ENCODE results near the gene SYNDIG1L. TPM values are rescaled to one million over a fixed set of nuclear protein-coding genes. Genes with fewer than 3 reads are reported as not detected.

SYNDIG1L gene
- total and polyA plus RNA-seq, 2 of the 8 experiments (the other 6 are each of a cell fraction or from before 2014, with no cell fraction given), result 3.0 to 3.2 TPM

DNA sequence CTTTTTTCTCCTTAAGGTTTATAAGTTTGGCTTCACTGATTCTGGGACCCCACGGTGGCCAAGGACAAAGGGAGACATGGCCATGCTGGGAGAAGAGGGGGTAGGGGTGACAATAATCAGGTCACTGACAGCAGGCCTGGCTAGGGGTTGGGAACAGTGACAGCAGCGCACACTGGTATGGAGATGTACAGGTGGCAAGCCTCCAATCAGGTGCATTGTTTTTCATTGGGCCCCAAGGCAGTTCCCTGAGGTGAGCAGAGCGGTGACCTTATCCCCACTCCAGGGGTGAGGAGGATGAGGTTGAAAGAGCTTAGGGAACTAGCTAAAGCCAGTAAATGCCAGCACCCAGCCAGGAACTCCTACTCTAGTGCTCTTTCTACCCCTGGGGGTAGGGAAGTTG lies 1.4 kb downstream of the SYNDIG1L start (continued):
- TF ChIP-seq, protein P1, sequence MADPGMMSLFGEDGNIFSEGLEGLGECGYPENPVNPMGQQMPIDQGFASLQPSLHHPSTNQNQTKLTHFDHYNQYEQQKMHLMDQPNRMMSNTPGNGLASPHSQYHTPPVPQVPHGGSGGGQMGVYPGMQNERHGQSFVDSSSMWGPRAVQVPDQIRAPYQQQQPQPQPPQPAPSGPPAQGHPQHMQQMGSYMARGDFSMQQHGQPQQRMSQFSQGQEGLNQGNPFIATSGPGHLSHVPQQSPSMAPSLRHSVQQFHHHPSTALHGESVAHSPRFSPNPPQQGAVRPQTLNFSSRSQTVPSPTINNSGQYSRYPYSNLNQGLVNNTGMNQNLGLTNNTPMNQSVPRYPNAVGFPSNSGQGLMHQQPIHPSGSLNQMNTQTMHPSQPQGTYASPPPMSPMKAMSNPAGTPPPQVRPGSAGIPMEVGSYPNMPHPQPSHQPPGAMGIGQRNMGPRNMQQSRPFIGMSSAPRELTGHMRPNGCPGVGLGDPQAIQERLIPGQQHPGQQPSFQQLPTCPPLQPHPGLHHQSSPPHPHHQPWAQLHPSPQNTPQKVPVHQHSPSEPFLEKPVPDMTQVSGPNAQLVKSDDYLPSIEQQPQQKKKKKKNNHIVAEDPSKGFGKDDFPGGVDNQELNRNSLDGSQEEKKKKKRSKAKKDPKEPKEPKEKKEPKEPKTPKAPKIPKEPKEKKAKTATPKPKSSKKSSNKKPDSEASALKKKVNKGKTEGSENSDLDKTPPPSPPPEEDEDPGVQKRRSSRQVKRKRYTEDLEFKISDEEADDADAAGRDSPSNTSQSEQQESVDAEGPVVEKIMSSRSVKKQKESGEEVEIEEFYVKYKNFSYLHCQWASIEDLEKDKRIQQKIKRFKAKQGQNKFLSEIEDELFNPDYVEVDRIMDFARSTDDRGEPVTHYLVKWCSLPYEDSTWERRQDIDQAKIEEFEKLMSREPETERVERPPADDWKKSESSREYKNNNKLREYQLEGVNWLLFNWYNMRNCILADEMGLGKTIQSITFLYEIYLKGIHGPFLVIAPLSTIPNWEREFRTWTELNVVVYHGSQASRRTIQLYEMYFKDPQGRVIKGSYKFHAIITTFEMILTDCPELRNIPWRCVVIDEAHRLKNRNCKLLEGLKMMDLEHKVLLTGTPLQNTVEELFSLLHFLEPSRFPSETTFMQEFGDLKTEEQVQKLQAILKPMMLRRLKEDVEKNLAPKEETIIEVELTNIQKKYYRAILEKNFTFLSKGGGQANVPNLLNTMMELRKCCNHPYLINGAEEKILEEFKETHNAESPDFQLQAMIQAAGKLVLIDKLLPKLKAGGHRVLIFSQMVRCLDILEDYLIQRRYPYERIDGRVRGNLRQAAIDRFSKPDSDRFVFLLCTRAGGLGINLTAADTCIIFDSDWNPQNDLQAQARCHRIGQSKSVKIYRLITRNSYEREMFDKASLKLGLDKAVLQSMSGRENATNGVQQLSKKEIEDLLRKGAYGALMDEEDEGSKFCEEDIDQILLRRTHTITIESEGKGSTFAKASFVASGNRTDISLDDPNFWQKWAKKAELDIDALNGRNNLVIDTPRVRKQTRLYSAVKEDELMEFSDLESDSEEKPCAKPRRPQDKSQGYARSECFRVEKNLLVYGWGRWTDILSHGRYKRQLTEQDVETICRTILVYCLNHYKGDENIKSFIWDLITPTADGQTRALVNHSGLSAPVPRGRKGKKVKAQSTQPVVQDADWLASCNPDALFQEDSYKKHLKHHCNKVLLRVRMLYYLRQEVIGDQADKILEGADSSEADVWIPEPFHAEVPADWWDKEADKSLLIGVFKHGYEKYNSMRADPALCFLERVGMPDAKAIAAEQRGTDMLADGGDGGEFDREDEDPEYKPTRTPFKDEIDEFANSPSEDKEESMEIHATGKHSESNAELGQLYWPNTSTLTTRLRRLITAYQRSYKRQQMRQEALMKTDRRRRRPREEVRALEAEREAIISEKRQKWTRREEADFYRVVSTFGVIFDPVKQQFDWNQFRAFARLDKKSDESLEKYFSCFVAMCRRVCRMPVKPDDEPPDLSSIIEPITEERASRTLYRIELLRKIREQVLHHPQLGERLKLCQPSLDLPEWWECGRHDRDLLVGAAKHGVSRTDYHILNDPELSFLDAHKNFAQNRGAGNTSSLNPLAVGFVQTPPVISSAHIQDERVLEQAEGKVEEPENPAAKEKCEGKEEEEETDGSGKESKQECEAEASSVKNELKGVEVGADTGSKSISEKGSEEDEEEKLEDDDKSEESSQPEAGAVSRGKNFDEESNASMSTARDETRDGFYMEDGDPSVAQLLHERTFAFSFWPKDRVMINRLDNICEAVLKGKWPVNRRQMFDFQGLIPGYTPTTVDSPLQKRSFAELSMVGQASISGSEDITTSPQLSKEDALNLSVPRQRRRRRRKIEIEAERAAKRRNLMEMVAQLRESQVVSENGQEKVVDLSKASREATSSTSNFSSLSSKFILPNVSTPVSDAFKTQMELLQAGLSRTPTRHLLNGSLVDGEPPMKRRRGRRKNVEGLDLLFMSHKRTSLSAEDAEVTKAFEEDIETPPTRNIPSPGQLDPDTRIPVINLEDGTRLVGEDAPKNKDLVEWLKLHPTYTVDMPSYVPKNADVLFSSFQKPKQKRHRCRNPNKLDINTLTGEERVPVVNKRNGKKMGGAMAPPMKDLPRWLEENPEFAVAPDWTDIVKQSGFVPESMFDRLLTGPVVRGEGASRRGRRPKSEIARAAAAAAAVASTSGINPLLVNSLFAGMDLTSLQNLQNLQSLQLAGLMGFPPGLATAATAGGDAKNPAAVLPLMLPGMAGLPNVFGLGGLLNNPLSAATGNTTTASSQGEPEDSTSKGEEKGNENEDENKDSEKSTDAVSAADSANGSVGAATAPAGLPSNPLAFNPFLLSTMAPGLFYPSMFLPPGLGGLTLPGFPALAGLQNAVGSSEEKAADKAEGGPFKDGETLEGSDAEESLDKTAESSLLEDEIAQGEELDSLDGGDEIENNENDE (IDR thresholded peaks at IDR 0.05; ENCODE audit: insufficient replicate concordance, low read length), result no peak
- TF ChIP-seq SP1 (IDR thresholded peaks at IDR 0.05; ENCODE audit: low read depth, low read length) (no peak), KDM1A (IDR thresholded peaks at IDR 0.05; ENCODE audit: borderline replicate concordance, low read length) (no peak), RAD21 (IDR thresholded peaks at IDR 0.05 in 1 of 2, conservative IDR thresholded peaks at IDR 0.05 in 1 of 2; ENCODE audit: low read depth in 2 of 2, low read length in 2 of 2) (no peak), SAP30 (IDR thresholded peaks at IDR 0.05; ENCODE audit: insufficient read depth, insufficient replicate concordance, low read length) (no peak), TAF1 (IDR thresholded peaks at IDR 0.05; ENCODE audit: low read depth, low read length) (no peak), TEAD4 (IDR thresholded peaks at IDR 0.05; ENCODE audit: low read depth, low read length) (no peak), TBP (IDR thresholded peaks at IDR 0.05; ENCODE audit: low read depth, low read length) (no peak), JUN (IDR thresholded peaks at IDR 0.05; ENCODE audit: low read depth, low read length) (no peak), POLR2AphosphoS5 (IDR thresholded peaks at IDR 0.05; ENCODE audit: low read depth, low read length) (no peak)
- TF ChIP-seq, protein P2, sequence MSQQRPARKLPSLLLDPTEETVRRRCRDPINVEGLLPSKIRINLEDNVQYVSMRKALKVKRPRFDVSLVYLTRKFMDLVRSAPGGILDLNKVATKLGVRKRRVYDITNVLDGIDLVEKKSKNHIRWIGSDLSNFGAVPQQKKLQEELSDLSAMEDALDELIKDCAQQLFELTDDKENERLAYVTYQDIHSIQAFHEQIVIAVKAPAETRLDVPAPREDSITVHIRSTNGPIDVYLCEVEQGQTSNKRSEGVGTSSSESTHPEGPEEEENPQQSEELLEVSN (IDR thresholded peaks at IDR 0.05), result no peak

Data from H1 (cell line).